ENCODE measurements around the gene TMEM9. TPM values are rescaled to one million over a fixed set of nuclear protein-coding genes. Genes with fewer than 3 reads are reported as not detected.

Gene TMEM9
- total and polyA plus RNA-seq, 2 donors (not counting 3 experiments of a cell fraction or from before 2014, with no cell fraction given), result 39.3 to 96.1 TPM

DNA sequence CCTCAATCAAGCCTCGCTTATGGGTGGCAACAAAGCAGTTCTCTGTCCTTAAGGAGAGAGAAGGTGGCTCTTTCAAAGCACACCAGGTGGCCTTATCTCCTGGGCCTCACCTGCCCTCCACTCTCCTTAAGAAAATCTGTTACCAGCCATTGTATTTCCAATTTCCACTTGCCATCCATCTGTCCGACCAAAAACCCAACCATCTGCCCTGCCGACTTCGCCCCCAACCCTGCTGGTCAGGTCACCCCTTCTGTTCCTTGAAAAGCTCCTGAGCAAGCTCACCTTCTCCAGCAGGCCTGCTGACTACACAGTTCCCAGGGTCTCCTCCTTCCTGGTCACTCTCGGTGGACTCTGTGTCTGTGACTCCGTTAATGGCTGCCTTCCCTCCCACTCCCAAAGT, 35.7 kb upstream of the TMEM9 start:
- Histone ChIP-seq H3K79me2 (ENCODE audit: control insufficient read depth, insufficient read depth, low read length) (no peaks in the 10 kb centered on the region), H3K4me3 (replicated peaks in 1 of 3; ENCODE audit: insufficient read depth in 1 of 3, low read depth in 1 of 3, low read length in 3 of 3) (no peak overlapping the region), H3K9me1 (replicated peaks; ENCODE audit: control insufficient read depth, extremely low read depth, insufficient read depth, low read length) (no peaks in the 10 kb centered on the region), H3K27me3 (ENCODE audit: control insufficient read depth in 2 of 2, insufficient read depth in 2 of 2, low read length in 2 of 2) (peaks cover 5 to 17% of the 10 kb centered on the region in 2 experiments), H3K4me2 (ENCODE audit: insufficient read depth, low read length) (no peak overlapping the region), H2AFZ (ENCODE audit: low read depth, low read length) (no peak overlapping the region), H3K9ac (replicated peaks; ENCODE audit: extremely low read depth, insufficient read depth, low read length) (no peak overlapping the region), H3K36me3 (ENCODE audit: control insufficient read depth in 2 of 2, extremely low read depth in 1 of 2, insufficient read depth in 2 of 2, low read length in 2 of 2) (no peaks in the 10 kb centered on the region), H4K20me1 (replicated peaks; ENCODE audit: control insufficient read depth, extremely low read depth, insufficient read depth, low read length) (no peaks in the 10 kb centered on the region), H3K27ac (ENCODE audit: insufficient read depth, low read depth, low read length) (no peak overlapping the region), H3K4me1 (ENCODE audit: control insufficient read depth, extremely low read depth, insufficient read depth, low read length) (no peaks in the 10 kb centered on the region), H3K9me3 (replicated peaks; ENCODE audit: control insufficient read depth, insufficient read depth, low read length) (no peaks in the 10 kb centered on the region)
- DNase-seq (ENCODE audit: low read depth, low spot score) (no peak), FAIRE-seq (no peak)
- ChIA-PET CTCF (interaction anchor here (2.1 kb wide), 1 partner anchor 33 kb away, joined by 7 read pairs; no protein-coding TSS in a partner anchor), POLR2A (no interaction called here)
- intact Hi-C loops (cut with micrococcal nuclease) (no loop called here), dilution Hi-C loops (cut with MboI; ENCODE audit: extremely low pct_ligation_motif_present, low sequenced_read_pairs) (no loop called here)
- TF ChIP-seq, protein P1, sequence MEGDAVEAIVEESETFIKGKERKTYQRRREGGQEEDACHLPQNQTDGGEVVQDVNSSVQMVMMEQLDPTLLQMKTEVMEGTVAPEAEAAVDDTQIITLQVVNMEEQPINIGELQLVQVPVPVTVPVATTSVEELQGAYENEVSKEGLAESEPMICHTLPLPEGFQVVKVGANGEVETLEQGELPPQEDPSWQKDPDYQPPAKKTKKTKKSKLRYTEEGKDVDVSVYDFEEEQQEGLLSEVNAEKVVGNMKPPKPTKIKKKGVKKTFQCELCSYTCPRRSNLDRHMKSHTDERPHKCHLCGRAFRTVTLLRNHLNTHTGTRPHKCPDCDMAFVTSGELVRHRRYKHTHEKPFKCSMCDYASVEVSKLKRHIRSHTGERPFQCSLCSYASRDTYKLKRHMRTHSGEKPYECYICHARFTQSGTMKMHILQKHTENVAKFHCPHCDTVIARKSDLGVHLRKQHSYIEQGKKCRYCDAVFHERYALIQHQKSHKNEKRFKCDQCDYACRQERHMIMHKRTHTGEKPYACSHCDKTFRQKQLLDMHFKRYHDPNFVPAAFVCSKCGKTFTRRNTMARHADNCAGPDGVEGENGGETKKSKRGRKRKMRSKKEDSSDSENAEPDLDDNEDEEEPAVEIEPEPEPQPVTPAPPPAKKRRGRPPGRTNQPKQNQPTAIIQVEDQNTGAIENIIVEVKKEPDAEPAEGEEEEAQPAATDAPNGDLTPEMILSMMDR (IDR thresholded peaks at IDR 0.05; ENCODE audit: extremely low read depth in 1 of 2, insufficient read depth in 1 of 2, low read depth in 1 of 2, low read length in 2 of 2), result no peak
- no peak for TF ChIP-seq EZH2 (IDR thresholded peaks at IDR 0.05; ENCODE audit: borderline replicate concordance, low read depth, low read length, severe bottlenecking)
- no peak for TF ChIP-seq JUN (IDR thresholded peaks at IDR 0.05; ENCODE audit: borderline replicate concordance, insufficient read depth, insufficient read length, low read depth)
- TF ChIP-seq POLR2AphosphoS5 (IDR thresholded peaks at IDR 0.05; ENCODE audit: insufficient read depth, low read depth, low read length), result no peak
- no TSS peak for BruUV-seq (replicated peaks)

GRCh38 chr1:201189085-201189484, 34.8 kb upstream of the TMEM9 start:
- no peak overlapping the region for H2AFZ ChIP-seq (ENCODE audit: low read depth, low read length)
- H3K4me2 ChIP-seq (ENCODE audit: insufficient read depth, low read length), result no peak overlapping the region
- no peak overlapping the region for H3K27ac ChIP-seq (ENCODE audit: insufficient read depth, low read depth, low read length)
- H3K4me1 ChIP-seq (ENCODE audit: control insufficient read depth, extremely low read depth, insufficient read depth, low read length), result no peaks in the 10 kb centered on the region
- TF ChIP-seq MYC (IDR thresholded peaks at IDR 0.05; ENCODE audit: low read depth, low read length), result no peak
- TF ChIP-seq POLR2AphosphoS5 (IDR thresholded peaks at IDR 0.05; ENCODE audit: insufficient read depth, low read depth, low read length), result no peak
- no peak for TF ChIP-seq GATA2 (IDR thresholded peaks at IDR 0.05; ENCODE audit: insufficient read depth, insufficient read length, low read depth, low read length)
- TF ChIP-seq MAX (IDR thresholded peaks at IDR 0.05; ENCODE audit: insufficient read depth, insufficient read length), result no peak
- TF ChIP-seq FOS (IDR thresholded peaks at IDR 0.05; ENCODE audit: borderline replicate concordance, insufficient read depth, low read length), result no peak
- no peak for TF ChIP-seq JUN (IDR thresholded peaks at IDR 0.05; ENCODE audit: borderline replicate concordance, insufficient read depth, insufficient read length, low read depth)
- TF ChIP-seq, protein P1 (IDR thresholded peaks at IDR 0.05; ENCODE audit: extremely low read depth in 1 of 2, insufficient read depth in 1 of 2, low read depth in 1 of 2, low read length in 2 of 2), result no peak
- no peak for TF ChIP-seq EZH2 (IDR thresholded peaks at IDR 0.05; ENCODE audit: borderline replicate concordance, low read depth, low read length, severe bottlenecking)
- TF ChIP-seq POLR2A (IDR thresholded peaks at IDR 0.05; ENCODE audit: low read depth, low read length), result no peak
- no peak for DNase-seq (ENCODE audit: low read depth, low spot score)
- ChIA-PET POLR2A (no interaction called here), CTCF (no interaction called here)
- intact Hi-C loops (cut with micrococcal nuclease) (no loop called here), dilution Hi-C loops (cut with MboI; ENCODE audit: extremely low pct_ligation_motif_present, low sequenced_read_pairs) (no loop called here)
- no TSS peak for BruUV-seq (replicated peaks)
- H3K27me3 ChIP-seq (ENCODE audit: control insufficient read depth in 2 of 2, insufficient read depth in 2 of 2, low read length in 2 of 2), result peaks cover 5 to 17% of the 10 kb centered on the region in 2 experiments
- no peaks in the 10 kb centered on the region for H4K20me1 ChIP-seq (replicated peaks; ENCODE audit: control insufficient read depth, extremely low read depth, insufficient read depth, low read length)
- no peaks in the 10 kb centered on the region for H3K36me3 ChIP-seq (ENCODE audit: control insufficient read depth in 2 of 2, extremely low read depth in 1 of 2, insufficient read depth in 2 of 2, low read length in 2 of 2)
- FAIRE-seq, result no peak
- no peak overlapping the region for H3K4me3 ChIP-seq (replicated peaks in 1 of 3; ENCODE audit: insufficient read depth in 1 of 3, low read depth in 1 of 3, low read length in 3 of 3)
- H3K9ac ChIP-seq (replicated peaks; ENCODE audit: extremely low read depth, insufficient read depth, low read length), result no peak overlapping the region
- no peaks in the 10 kb centered on the region for H3K9me3 ChIP-seq (replicated peaks; ENCODE audit: control insufficient read depth, insufficient read depth, low read length)
- H3K79me2 ChIP-seq (ENCODE audit: control insufficient read depth, insufficient read depth, low read length), result no peaks in the 10 kb centered on the region
- no peaks in the 10 kb centered on the region for H3K9me1 ChIP-seq (replicated peaks; ENCODE audit: control insufficient read depth, extremely low read depth, insufficient read depth, low read length)
